ACC112 (cell line): ENCODE results near the gene CIT.

Experiments used
- H2AFZ ChIP-seq: fragments of 200-600 bp; sonication (generic); one replicate; pipeline ENCODE4 v1.6.0; 2017; ENCODE audit warnings: antibody characterized with exemption, low read length; ENCODE audit not compliant: unreplicated experiment
- H3K27ac ChIP-seq: fragments of 200-600 bp; sonication (generic); 2 replicates; pipeline ENCODE4 v1.5.1; 2014; ENCODE audit warnings: low read depth, mild to moderate bottlenecking, antibody characterized with exemption, low read length, moderate library complexity
- H3K27me3 ChIP-seq: fragments of 200-600 bp; sonication (generic); 2 replicates; pipeline ENCODE4 v1.6.1; 2014; ENCODE audit warnings: mild to moderate bottlenecking, antibody characterized with exemption, low read length, moderate library complexity, mixed read lengths; ENCODE audit not compliant: insufficient read depth
- H3K36me3 ChIP-seq: fragments of 200-600 bp; sonication (generic); 2 replicates; pipeline ENCODE4 v1.6.1; 2016; ENCODE audit warnings: mild to moderate bottlenecking, antibody characterized with exemption, low read length, moderate library complexity, mixed read lengths; ENCODE audit not compliant: insufficient read depth
- H3K4me1 ChIP-seq: fragments of 200-600 bp; sonication (generic); one replicate; pipeline ENCODE4 v1.6.1; 2016; ENCODE audit warnings: low read length, mixed read lengths; ENCODE audit not compliant: insufficient read depth, unreplicated experiment, control insufficient read depth
- H3K4me3 ChIP-seq: fragments of 200-600 bp; sonication (generic); 2 replicates; pipeline ENCODE4 v1.5.1; 2014; ENCODE audit warnings: mild to moderate bottlenecking, low read depth, low read length
- H3K79me2 ChIP-seq: fragments of 200-600 bp; sonication (generic); one replicate; pipeline ENCODE4 v1.6.0; 2016; ENCODE audit warnings: low read length; ENCODE audit not compliant: control insufficient read depth, unreplicated experiment, insufficient read depth

Gene CIT

GRCh38 chr12:119748497-119748896 lies 128.6 kb downstream of the CIT start:
- Histone ChIP-seq H3K27me3 (no peaks in the 10 kb centered on the region), H3K27ac (no peak overlapping the region), H3K36me3 (peaks cover 40% of the 10 kb centered on the region), H3K79me2 (no peaks in the 10 kb centered on the region), H3K4me1 (no peaks in the 10 kb centered on the region), H3K4me3 (no peak overlapping the region), H2AFZ (no peak overlapping the region)

GRCh38 chr12:119746169-119746568 lies 131.0 kb downstream of the CIT start:
- no peaks in the 10 kb centered on the region for H3K27me3 ChIP-seq
- H3K79me2 ChIP-seq: no peaks in the 10 kb centered on the region
- no peak overlapping the region for H3K27ac ChIP-seq
- no peak overlapping the region for H3K4me3 ChIP-seq
- no peaks in the 10 kb centered on the region for H3K4me1 ChIP-seq
- no peak overlapping the region for H2AFZ ChIP-seq
- peaks cover 52% of the 10 kb centered on the region for H3K36me3 ChIP-seq

GRCh38 chr12:119744900-119745606 lies 132.1 kb downstream of the CIT start:
- peaks cover 52% of the 10 kb centered on the region for H3K36me3 ChIP-seq
- no peaks in the 10 kb centered on the region for H3K4me1 ChIP-seq
- H3K27me3 ChIP-seq: no peaks in the 10 kb centered on the region
- no peak overlapping the region for H3K27ac ChIP-seq
- H2AFZ ChIP-seq: no peak overlapping the region
- H3K79me2 ChIP-seq: no peaks in the 10 kb centered on the region
- H3K4me3 ChIP-seq: no peak overlapping the region

- no peaks in the 10 kb centered on the region for H3K79me2 ChIP-seq
- H3K36me3 ChIP-seq: peaks cover 44% of the 10 kb centered on the region
- H3K4me3 ChIP-seq: no peak overlapping the region
- no peaks in the 10 kb centered on the region for H3K27me3 ChIP-seq
- no peak overlapping the region for H2AFZ ChIP-seq
- no peak overlapping the region for H3K27ac ChIP-seq
- no peaks in the 10 kb centered on the region for H3K4me1 ChIP-seq
Observed at GRCh38 chr12:119742700-119743099, 134.4 kb downstream of the CIT start.

GRCh38 chr12:119740830-119741229 lies 136.3 kb downstream of the CIT start:
- Histone ChIP-seq H3K79me2 (no peaks in the 10 kb centered on the region), H3K4me1 (no peaks in the 10 kb centered on the region), H3K36me3 (peaks cover 33% of the 10 kb centered on the region), H3K27me3 (no peaks in the 10 kb centered on the region), H3K4me3 (no peak overlapping the region), H2AFZ (no peak overlapping the region), H3K27ac (no peak overlapping the region)

GRCh38 chr12:119735079-119735478 lies 142.0 kb downstream of the CIT start:
- no peaks in the 10 kb centered on the region for H3K27me3 ChIP-seq
- peaks cover 10% of the 10 kb centered on the region; the same call in 1 of the 2 replicates for H3K36me3 ChIP-seq

GRCh38 chr12:119730381-119730780 lies 146.7 kb downstream of the CIT start:
- Histone ChIP-seq H2AFZ (no peak overlapping the region), H3K4me3 (no peak overlapping the region), H3K27ac (no peak overlapping the region), H3K27me3 (no peaks in the 10 kb centered on the region), H3K79me2 (no peaks in the 10 kb centered on the region), H3K36me3 (peaks cover 10% of the 10 kb centered on the region; the same call in 1 of the 2 replicates), H3K4me1 (no peaks in the 10 kb centered on the region)

More at GRCh38 chr12:119735079-119735478, 142.0 kb downstream of the CIT start:
- Histone ChIP-seq H3K79me2 (no peaks in the 10 kb centered on the region), H3K4me3 (no peak overlapping the region), H3K27ac (no peak overlapping the region), H3K4me1 (no peaks in the 10 kb centered on the region), H2AFZ (no peak overlapping the region)

GRCh38 chr12:119729871-119730270 lies 147.2 kb downstream of the CIT start:
- Histone ChIP-seq H3K4me1 (no peaks in the 10 kb centered on the region), H3K4me3 (no peak overlapping the region), H3K36me3 (peaks cover 10% of the 10 kb centered on the region; the same call in 1 of the 2 replicates), H3K27me3 (no peaks in the 10 kb centered on the region), H3K79me2 (no peaks in the 10 kb centered on the region), H2AFZ (no peak overlapping the region), H3K27ac (no peak overlapping the region)

GRCh38 chr12:119728444-119728745 lies 148.7 kb downstream of the CIT start:
- Histone ChIP-seq H3K36me3 (peaks cover 5% of the 10 kb centered on the region; the same call in 1 of the 2 replicates), H2AFZ (no peak overlapping the region), H3K27ac (no peak overlapping the region), H3K27me3 (no peaks in the 10 kb centered on the region), H3K4me1 (no peaks in the 10 kb centered on the region), H3K4me3 (no peak overlapping the region), H3K79me2 (no peaks in the 10 kb centered on the region)

GRCh38 chr12:119727600-119728443 lies 149.3 kb downstream of the CIT start:
- no peaks in the 10 kb centered on the region for H3K79me2 ChIP-seq
- no peak overlapping the region for H3K27ac ChIP-seq
- no peaks in the 10 kb centered on the region for H3K4me1 ChIP-seq
- peaks cover 4% of the 10 kb centered on the region; the same call in 1 of the 2 replicates for H3K36me3 ChIP-seq
- no peaks in the 10 kb centered on the region for H3K27me3 ChIP-seq
- H3K4me3 ChIP-seq: no peak overlapping the region
- no peak overlapping the region for H2AFZ ChIP-seq

- no peaks in the 10 kb centered on the region for H3K4me1 ChIP-seq
- no peak overlapping the region for H3K4me3 ChIP-seq
- no peak overlapping the region for H2AFZ ChIP-seq
- no peak overlapping the region for H3K27ac ChIP-seq
- H3K27me3 ChIP-seq: no peaks in the 10 kb centered on the region
- H3K79me2 ChIP-seq: no peaks in the 10 kb centered on the region
- H3K36me3 ChIP-seq: no peaks in the 10 kb centered on the region; the same call in 1 of the 2 replicates
Observed at GRCh38 chr12:119725523-119725922, 151.6 kb downstream of the CIT start.
